ENCODE results near the gene IRF2BP2. TPM values are rescaled to one million over a fixed set of nuclear protein-coding genes. Genes with fewer than 3 reads are reported as not detected.

Gene IRF2BP2
- total and polyA plus RNA-seq, 2 of the 13 experiments (the other 11 are each of a cell fraction or from before 2014, with no cell fraction given), result 140 to 147 TPM

DNA sequence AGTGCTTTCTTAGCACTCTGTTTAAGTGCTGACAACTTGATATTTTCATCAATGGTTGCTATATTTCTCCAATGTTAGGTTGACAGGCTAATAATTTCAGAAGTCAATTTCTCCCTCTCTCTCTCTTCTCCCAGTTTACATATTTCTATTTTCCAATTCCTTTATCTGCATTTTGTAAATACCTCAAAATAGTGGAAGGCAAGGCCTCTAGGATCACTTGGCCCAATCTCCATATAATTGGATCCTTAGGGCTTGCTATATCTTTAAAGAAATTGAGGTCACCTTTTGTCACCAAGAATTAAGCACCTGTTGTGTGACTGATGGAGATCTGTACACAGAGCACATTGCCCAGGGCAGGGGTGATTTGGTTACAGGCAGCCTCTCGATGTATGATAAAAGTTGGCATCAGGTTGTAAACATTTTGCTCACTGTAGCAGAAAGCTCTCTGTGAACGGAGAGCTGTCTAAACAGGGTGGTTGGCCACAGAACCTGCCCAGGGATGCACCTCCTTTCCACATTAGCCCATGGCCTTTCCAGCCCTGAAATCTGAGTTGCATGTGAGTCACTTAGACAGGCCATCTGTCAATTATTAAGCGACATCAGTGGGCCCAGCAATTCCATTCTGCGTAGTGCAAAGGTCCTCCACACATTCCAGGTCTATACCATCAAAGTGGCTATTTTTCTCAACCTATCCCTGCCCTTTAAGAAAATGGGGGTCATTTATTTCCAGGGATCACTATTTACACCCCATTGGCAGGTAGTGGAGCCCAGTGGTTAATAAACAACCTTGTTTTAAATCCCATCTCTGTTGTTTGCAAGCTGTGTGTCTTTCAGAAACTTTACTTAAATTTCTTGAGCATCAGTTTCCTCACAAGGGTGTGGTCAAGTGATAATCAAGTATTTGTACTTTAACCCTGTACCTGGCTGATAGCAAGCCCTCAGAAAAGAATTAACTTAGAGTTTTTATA is 29.1 kb upstream of the IRF2BP2 start (continued):
- TF ChIP-seq FOXO1 (CRISPR knock-in tag; IDR thresholded peaks at IDR 0.05) (peak; percentile 76), ZBTB8A (CRISPR knock-in tag; IDR thresholded peaks at IDR 0.05; ENCODE audit: borderline replicate concordance, low read depth) (no peak), ZC3H13 (CRISPR knock-in tag; IDR thresholded peaks at IDR 0.05) (0 out of 2 replicates have a peak, but pooled peaks have one; percentile 51), IRF1 (CRISPR knock-in tag; IDR thresholded peaks at IDR 0.05; ENCODE audit: low read depth) (no peak), CTCF (CRISPR knock-in tag; IDR thresholded peaks at IDR 0.05) (0 out of 2 replicates have a peak, but pooled peaks have one; percentile 2), ZNF713 (CRISPR knock-in tag; IDR thresholded peaks at IDR 0.05) (no peak), ZBTB33 (CRISPR knock-in tag; IDR thresholded peaks at IDR 0.05) (no peak), ZSCAN5A (CRISPR knock-in tag; IDR thresholded peaks at IDR 0.05; ENCODE audit: borderline replicate concordance) (peak; percentile 68; the same call in 1 of the 2 replicates), ZFP91 (CRISPR knock-in tag; IDR thresholded peaks at IDR 0.05; ENCODE audit: borderline replicate concordance) (peak; percentile 84), ZNF260 (CRISPR knock-in tag; IDR thresholded peaks at IDR 0.05; ENCODE audit: borderline replicate concordance, low read depth) (no peak), ZNF720 (CRISPR knock-in tag; IDR thresholded peaks at IDR 0.05) (no peak), SP5 (CRISPR knock-in tag; IDR thresholded peaks at IDR 0.05; ENCODE audit: borderline replicate concordance, low read depth) (0 out of 2 replicates have a peak, but pooled peaks have one; percentile 20), ZNF501 (CRISPR knock-in tag; IDR thresholded peaks at IDR 0.05) (peak; percentile 66), KDM3A (CRISPR knock-in tag; IDR thresholded peaks at IDR 0.05; ENCODE audit: low read depth) (peak; percentile 48; the same call in 1 of the 2 replicates), ZSCAN29 (CRISPR knock-in tag; conservative IDR thresholded peaks at IDR 0.05) (peak; percentile 99)
- TF ChIP-seq, protein P1, sequence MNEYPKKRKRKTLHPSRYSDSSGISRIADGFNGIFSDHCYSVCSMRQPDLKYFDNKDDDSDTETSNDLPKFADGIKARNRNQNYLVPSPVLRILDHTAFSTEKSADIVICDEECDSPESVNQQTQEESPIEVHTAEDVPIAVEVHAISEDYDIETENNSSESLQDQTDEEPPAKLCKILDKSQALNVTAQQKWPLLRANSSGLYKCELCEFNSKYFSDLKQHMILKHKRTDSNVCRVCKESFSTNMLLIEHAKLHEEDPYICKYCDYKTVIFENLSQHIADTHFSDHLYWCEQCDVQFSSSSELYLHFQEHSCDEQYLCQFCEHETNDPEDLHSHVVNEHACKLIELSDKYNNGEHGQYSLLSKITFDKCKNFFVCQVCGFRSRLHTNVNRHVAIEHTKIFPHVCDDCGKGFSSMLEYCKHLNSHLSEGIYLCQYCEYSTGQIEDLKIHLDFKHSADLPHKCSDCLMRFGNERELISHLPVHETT (CRISPR knock-in tag; conservative IDR thresholded peaks at IDR 0.05), result no peak
- TF ChIP-seq, protein P2, sequence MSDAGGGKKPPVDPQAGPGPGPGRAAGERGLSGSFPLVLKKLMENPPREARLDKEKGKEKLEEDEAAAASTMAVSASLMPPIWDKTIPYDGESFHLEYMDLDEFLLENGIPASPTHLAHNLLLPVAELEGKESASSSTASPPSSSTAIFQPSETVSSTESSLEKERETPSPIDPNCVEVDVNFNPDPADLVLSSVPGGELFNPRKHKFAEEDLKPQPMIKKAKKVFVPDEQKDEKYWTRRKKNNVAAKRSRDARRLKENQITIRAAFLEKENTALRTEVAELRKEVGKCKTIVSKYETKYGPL (CRISPR knock-in tag; IDR thresholded peaks at IDR 0.05), result no peak

All from HepG2 (cell line).